Upper lobe of left lung (tissue), 6 donors: ENCODE measurements around the gene EPPIN. TPM values are rescaled to one million over a fixed set of nuclear protein-coding genes. Genes with fewer than 3 reads are reported as not detected.

ENCODE experiments used
- ATAC-seq, 2 donors: fragments of 200-7000 bp; cut with Tn5 transposase; one replicate each; pipeline ENCODE4 v1.9.1; 2022; ENCODE audit warnings: mild to moderate bottlenecking in 2 of 2, moderate library complexity in 2 of 2; ENCODE audit not compliant: low FRiP score in 2 of 2
- DNase-seq, 2 donors: peaks; one replicate each; pipeline ENCODE4 v3.0.0-alpha.2; 2019 to 2020
- H3K27ac ChIP-seq, 4 donors: fragments of 200-600 bp; sonication (generic); one replicate each; pipeline ENCODE4 v1.5.1; 2016 to 2019
- H3K27me3 ChIP-seq, 4 donors: fragments of 200-600 bp; sonication (generic); one replicate each; pipeline ENCODE4 v1.5.1; 2017 to 2019
- H3K36me3 ChIP-seq, 4 donors: fragments of 200-600 bp; sonication (generic); one replicate each; pipeline ENCODE4 v1.5.1; 2016 to 2019
- H3K4me1 ChIP-seq, 4 donors: fragments of 200-600 bp; sonication (generic); one replicate each; pipeline ENCODE4 v1.5.1; 2018 to 2019
- H3K4me3 ChIP-seq, 4 donors: fragments of 200-600 bp; sonication (generic); one replicate each; pipeline ENCODE4 v1.5.1; 2017 to 2019; ENCODE audit warnings: mild to moderate bottlenecking in 2 of 4, moderate library complexity in 1 of 4
- H3K9me3 ChIP-seq, 4 donors: fragments of 200-600 bp; sonication (generic); one replicate each; pipeline ENCODE4 v1.5.1; 2018 to 2019
- EP300 ChIP-seq, 4 donors: sonication (generic); formaldehyde crosslinking; IDR thresholded peaks; one replicate each; pipeline ENCODE4 v1.5.1; 2017; ENCODE audit warnings: antibody characterized with exemption in 4 of 4, control low read depth in 2 of 4
- POLR2A ChIP-seq, 4 donors: fragments of 450-650 bp; IDR thresholded peaks; one replicate each; pipeline ENCODE4 v1.5.1; 2016 to 2017; ENCODE audit warnings: antibody characterized with exemption in 4 of 4, mild to moderate bottlenecking in 2 of 4
- POLR2AphosphoS5 ChIP-seq, 2 donors: sonication (generic); formaldehyde crosslinking; IDR thresholded peaks; one replicate each; pipeline ENCODE4 v1.5.1; 2017; ENCODE audit warnings: antibody characterized with exemption in 2 of 2
- WGBS, 2 donors: methylation state at CpG; one replicate each; pipeline ENCODE4 v1.1.5; 2017 to 2018; 5-methylcytosine and 5-hydroxymethylcytosine counted together
- total RNA-seq, 6 donors: library from RNA; depleted of rRNA in 4 of 6; stranded (reverse); fragments of >200 nt in 4 of 6; gene quantifications; one replicate each; pipeline versions ENCODE4 v1.1.0 to v1.2.1, GENCODE V29; 2016 to 2021
- TF ChIP-seq, protein P1 (sequence below), 6 experiments: fragments of 450-650 bp in 4 of 6; fragments of 200-600 bp in 2 of 6; sonication (generic) in 2 of 6; IDR thresholded peaks; one replicate each; pipeline ENCODE4 v1.5.1; 2016 to 2019; ENCODE audit warnings: antibody characterized with exemption in 6 of 6
- donor health status: DM: no; HTN: no; CAD: no; lungs with moderate emphysema.
- donor health status: DM: no; HTN: yes; CAD: no; lungs with severe emphysema.

EPPIN gene
- 1 to 10 TPM in 1 of 6 donors, under 1 TPM in 2, not detected in 3; 0.15 to 3.7 (median 0.47) TPM for total RNA-seq

DNA sequence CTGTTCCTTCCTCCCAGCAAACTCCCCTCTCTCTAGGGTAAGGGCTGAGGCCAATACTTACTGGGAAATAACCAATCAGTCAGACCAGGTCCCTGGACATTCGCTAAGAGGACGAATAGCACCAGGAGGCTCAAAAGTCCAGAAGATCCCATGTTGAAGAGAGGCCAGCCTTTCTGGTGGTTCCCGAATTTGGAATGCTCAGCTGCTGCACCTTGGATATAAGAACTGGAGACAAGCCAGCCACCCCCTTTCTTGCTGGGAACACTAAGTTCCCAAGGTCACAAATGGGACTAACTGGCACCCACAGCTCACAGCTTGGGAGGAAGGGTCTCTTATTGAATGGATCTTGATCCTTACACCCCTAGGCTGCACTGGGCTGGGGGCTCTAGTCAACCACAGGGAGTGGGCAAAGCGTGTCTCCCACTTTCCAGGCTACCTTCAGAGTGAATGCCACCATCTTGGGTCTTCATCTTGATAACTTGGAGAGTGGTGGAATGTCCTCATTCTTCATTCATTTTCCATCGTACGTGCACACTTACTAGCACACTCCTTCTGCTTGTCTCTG lies at the start of gene EPPIN:
EPPIN (minus strand) TSS at position 196 of the 565 bp plus-strand sequence; CDS start at position 152, 44 bp downstream.
- no peaks in the 10 kb centered on the region for H3K4me1 ChIP-seq
- 82 to 85% methylated on average over 6 of the region's 6 CpGs for WGBS, 2 donors

DNA sequence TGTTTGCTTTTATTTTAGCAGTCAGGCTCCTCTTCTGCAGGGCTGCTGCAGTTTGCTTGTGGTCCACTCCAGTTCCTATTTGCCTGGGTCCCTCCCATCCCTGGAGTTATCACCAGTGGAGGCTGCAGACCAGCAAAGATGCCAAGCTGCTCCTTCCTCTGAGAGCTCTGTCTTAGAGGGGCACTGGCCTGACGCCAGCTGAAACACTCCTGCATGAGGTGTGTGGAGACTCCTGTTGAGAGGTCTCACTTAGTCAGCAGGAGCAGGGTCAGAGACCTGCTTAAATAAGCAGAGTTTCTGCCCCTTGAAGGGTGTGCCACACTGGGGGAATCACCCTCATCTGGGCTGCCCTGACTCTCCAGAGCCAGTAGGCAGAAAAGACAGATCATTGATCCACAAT lies 48.0 kb upstream of the EPPIN start:
- Histone ChIP-seq H3K27ac (no peak overlapping the region), H3K9me3 (no peaks in the 10 kb centered on the region), H3K27me3 (no peaks in the 10 kb centered on the region), H3K36me3 (no peaks in the 10 kb centered on the region), H3K4me3 (no peak overlapping the region), H3K4me1 (peaks cover 0 to 3% (median 0%) of the 10 kb centered on the region in 4 donors)
- DNase-seq (no peak), ATAC-seq (no peak)
- 0% methylated on average over 1 of the region's 1 CpG; no CpG with 5 or more reads in 1 of the 2 donors for WGBS, 2 donors
- TF ChIP-seq POLR2A (IDR thresholded peaks at IDR 0.05) = no peak
- no peak for TF ChIP-seq EP300 (IDR thresholded peaks at IDR 0.05)
- TF ChIP-seq, protein P1, sequence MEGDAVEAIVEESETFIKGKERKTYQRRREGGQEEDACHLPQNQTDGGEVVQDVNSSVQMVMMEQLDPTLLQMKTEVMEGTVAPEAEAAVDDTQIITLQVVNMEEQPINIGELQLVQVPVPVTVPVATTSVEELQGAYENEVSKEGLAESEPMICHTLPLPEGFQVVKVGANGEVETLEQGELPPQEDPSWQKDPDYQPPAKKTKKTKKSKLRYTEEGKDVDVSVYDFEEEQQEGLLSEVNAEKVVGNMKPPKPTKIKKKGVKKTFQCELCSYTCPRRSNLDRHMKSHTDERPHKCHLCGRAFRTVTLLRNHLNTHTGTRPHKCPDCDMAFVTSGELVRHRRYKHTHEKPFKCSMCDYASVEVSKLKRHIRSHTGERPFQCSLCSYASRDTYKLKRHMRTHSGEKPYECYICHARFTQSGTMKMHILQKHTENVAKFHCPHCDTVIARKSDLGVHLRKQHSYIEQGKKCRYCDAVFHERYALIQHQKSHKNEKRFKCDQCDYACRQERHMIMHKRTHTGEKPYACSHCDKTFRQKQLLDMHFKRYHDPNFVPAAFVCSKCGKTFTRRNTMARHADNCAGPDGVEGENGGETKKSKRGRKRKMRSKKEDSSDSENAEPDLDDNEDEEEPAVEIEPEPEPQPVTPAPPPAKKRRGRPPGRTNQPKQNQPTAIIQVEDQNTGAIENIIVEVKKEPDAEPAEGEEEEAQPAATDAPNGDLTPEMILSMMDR (IDR thresholded peaks at IDR 0.05) = no peak
- no peak for TF ChIP-seq POLR2AphosphoS5 (IDR thresholded peaks at IDR 0.05)

More for the DNA sequence above, at the start of gene EPPIN:
- no peaks in the 10 kb centered on the region for H3K9me3 ChIP-seq
- no peak within 1 kb of the TSS for H3K27ac ChIP-seq
- no peak for TF ChIP-seq POLR2AphosphoS5 (IDR thresholded peaks at IDR 0.05)
- no peak for TF ChIP-seq EP300 (IDR thresholded peaks at IDR 0.05)
- TF ChIP-seq, protein P1 (IDR thresholded peaks at IDR 0.05) = no peak
- TF ChIP-seq POLR2A (IDR thresholded peaks at IDR 0.05) = no peak
- H3K4me3 ChIP-seq = no peak within 1 kb of the TSS
- no peaks in the 10 kb centered on the region for H3K36me3 ChIP-seq
- ATAC-seq (no peak), DNase-seq (no peak)
- no peaks in the 10 kb centered on the region for H3K27me3 ChIP-seq

DNA sequence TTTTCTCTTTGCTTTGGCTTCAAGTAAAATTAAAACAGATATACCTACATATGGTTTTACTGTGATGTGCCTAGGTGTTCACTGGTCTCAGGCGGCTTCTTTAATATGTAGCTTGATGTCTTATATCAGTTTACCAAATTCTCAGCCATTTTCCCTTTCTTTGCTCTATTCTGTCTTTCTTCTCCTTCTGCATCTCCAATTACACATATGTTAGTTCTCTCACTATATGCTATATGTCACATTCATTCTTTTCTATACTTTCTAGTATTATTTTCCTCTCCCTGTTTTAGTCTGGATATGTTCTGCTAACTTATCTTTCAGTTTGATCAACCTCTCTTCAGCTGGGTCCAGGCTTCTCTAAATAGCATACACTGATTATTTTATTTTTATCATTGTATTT lies 46.3 kb upstream of the EPPIN start:
- Histone ChIP-seq H3K4me1 (peaks cover 0 to 3% (median 0%) of the 10 kb centered on the region in 4 donors), H3K36me3 (no peaks in the 10 kb centered on the region), H3K4me3 (no peak overlapping the region), H3K27me3 (no peaks in the 10 kb centered on the region), H3K9me3 (no peaks in the 10 kb centered on the region), H3K27ac (no peak overlapping the region)
- 0 to 40% methylated on average over 1 of the region's 1 CpG for WGBS, 2 donors
- no peak for ATAC-seq
- DNase-seq = no peak
- TF ChIP-seq EP300 (IDR thresholded peaks at IDR 0.05) = no peak
- TF ChIP-seq POLR2AphosphoS5 (IDR thresholded peaks at IDR 0.05) = no peak
- TF ChIP-seq, protein P1 (IDR thresholded peaks at IDR 0.05) = no peak
- TF ChIP-seq POLR2A (IDR thresholded peaks at IDR 0.05) = no peak

DNA sequence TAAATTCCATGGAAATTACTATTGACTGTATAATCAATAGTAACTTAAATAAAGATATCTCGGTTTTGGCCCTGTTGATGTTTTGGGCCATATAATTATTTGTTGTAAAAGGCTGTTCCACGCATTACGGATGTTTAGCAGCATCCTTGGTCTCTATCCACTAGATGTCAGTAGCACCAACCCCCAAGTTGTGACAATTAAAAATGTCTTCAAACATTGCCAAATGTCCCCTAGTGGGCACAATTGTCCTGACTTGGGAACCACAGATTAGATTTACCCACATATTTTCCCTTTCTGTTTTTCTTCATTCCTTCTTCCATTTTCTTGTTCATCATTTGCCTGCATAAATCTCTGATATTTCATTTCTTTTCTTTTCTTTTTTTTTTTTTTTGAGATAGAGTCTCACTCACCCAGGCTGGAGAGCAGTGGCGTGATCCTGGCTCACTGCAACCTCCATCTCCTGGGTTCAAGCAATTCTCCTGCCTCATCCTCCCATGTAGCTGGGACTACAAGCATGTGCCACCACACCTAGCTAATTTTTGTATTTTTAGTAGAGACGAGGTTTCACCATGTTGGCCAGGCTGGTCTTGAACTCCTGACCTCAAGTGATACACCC lies 45.5 kb upstream of the EPPIN start:
- Histone ChIP-seq H3K4me1 (peaks cover 0 to 3% (median 0%) of the 10 kb centered on the region in 4 donors), H3K4me3 (no peak overlapping the region), H3K27ac (no peak overlapping the region), H3K36me3 (no peaks in the 10 kb centered on the region), H3K27me3 (no peaks in the 10 kb centered on the region), H3K9me3 (no peaks in the 10 kb centered on the region)
- no peak for ATAC-seq
- 62 to 65% methylated on average over 5 of the region's 5 CpGs for WGBS, 2 donors
- TF ChIP-seq POLR2AphosphoS5 (IDR thresholded peaks at IDR 0.05) = no peak
- TF ChIP-seq, protein P1 (IDR thresholded peaks at IDR 0.05) = peak in 3 of 6 experiments; percentile 48 to 61 (median 53)
- no peak for DNase-seq

DNA sequence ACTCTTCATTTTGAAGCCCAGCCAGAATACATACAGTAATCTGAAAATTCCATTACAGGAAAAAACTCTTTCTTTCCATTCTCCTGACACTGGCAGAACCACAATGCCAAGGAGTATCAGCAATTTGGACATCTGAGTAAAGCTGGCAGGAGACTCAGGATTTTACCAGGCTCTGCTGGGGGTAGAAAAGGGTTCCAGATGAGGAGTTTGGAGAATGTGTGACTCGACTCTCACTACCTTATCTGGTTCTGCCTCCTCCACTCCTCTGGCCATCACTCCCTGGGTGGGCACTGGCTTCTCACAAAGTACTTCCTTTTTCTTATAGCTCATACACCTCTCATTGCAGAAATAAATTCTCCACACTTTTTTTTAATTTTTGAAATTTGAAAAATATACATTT lies 42.5 kb upstream of the EPPIN start:
- Histone ChIP-seq H3K4me3 (no peak overlapping the region), H3K9me3 (no peaks in the 10 kb centered on the region), H3K27me3 (no peaks in the 10 kb centered on the region), H3K4me1 (no peaks in the 10 kb centered on the region), H3K27ac (no peak overlapping the region), H3K36me3 (no peaks in the 10 kb centered on the region)
- TF ChIP-seq EP300 (IDR thresholded peaks at IDR 0.05) = no peak
- TF ChIP-seq, protein P1 (IDR thresholded peaks at IDR 0.05) = no peak
- TF ChIP-seq POLR2A (IDR thresholded peaks at IDR 0.05) = no peak
- 0 to 30% methylated on average over 1 of the region's 1 CpG for WGBS, 2 donors
- no peak for DNase-seq
- no peak for ATAC-seq
